Measurements from ENCODE around the gene GABRB1.

Gene GABRB1

GRCh38 chr4:47031011-47031678 lies at the start of gene GABRB1:
Gene GABRB1 (plus strand): TSS chr4:47031567.
- no peak for DNase-seq

GRCh38 chr4:46984781-46985180 lies 46.6 kb upstream of the GABRB1 start:
- no peak for DNase-seq

GRCh38 chr4:46986922-46987638 lies 44.3 kb upstream of the GABRB1 start:
- no peak for DNase-seq

- no peak for DNase-seq
Observed at GRCh38 chr4:46992338-46992737, 39.0 kb upstream of the GABRB1 start.

- DNase-seq = no peak
Observed at GRCh38 chr4:46993075-46994006, 38.0 kb upstream of the GABRB1 start, which contains the start of gene GABRA4. Gene GABRA4 (minus strand): TSS chr4:46993581. CDS start chr4:46993424, 157 bp downstream.

GRCh38 chr4:46994007-46994405 lies 37.4 kb upstream of the GABRB1 start:
- DNase-seq = no peak

GRCh38 chr4:46999566-46999965 lies 31.8 kb upstream of the GABRB1 start:
- no peak for DNase-seq

GRCh38 chr4:47000406-47000805 lies 31.0 kb upstream of the GABRB1 start:
- no peak for DNase-seq

GRCh38 chr4:47002580-47002979 lies 28.8 kb upstream of the GABRB1 start:
- DNase-seq = no peak

GRCh38 chr4:47010347-47010911 lies 20.9 kb upstream of the GABRB1 start:
- DNase-seq = no peak

GRCh38 chr4:47010912-47011446 lies 20.4 kb upstream of the GABRB1 start:
- no peak for DNase-seq

- no peak for DNase-seq
Observed at GRCh38 chr4:47012676-47013075, 18.7 kb upstream of the GABRB1 start.

GRCh38 chr4:47013373-47013772 lies 18.0 kb upstream of the GABRB1 start:
- DNase-seq = no peak

GRCh38 chr4:47017081-47017480 lies 14.3 kb upstream of the GABRB1 start:
- DNase-seq = no peak

GRCh38 chr4:47017494-47017893 lies 13.9 kb upstream of the GABRB1 start:
- DNase-seq = no peak

GRCh38 chr4:47031751-47032404 lies 511 bp downstream of the GABRB1 start:
- no peak for DNase-seq

GRCh38 chr4:47032405-47033106 lies 1.2 kb downstream of the GABRB1 start:
- no peak for DNase-seq

- DNase-seq = no peak
Observed at GRCh38 chr4:47038263-47038662, 6.9 kb downstream of the GABRB1 start.

GRCh38 chr4:47040828-47041227 lies 9.5 kb downstream of the GABRB1 start:
- DNase-seq = no peak

GRCh38 chr4:47043821-47044220 lies 12.5 kb downstream of the GABRB1 start:
- no peak for DNase-seq

- no peak for DNase-seq
Observed at GRCh38 chr4:47045261-47045660, 13.9 kb downstream of the GABRB1 start.

- DNase-seq = no peak
Observed at GRCh38 chr4:47049347-47049746, 18.0 kb downstream of the GABRB1 start.
